ENCODE data around the gene ATF6B.

ATF6B gene

DNA sequence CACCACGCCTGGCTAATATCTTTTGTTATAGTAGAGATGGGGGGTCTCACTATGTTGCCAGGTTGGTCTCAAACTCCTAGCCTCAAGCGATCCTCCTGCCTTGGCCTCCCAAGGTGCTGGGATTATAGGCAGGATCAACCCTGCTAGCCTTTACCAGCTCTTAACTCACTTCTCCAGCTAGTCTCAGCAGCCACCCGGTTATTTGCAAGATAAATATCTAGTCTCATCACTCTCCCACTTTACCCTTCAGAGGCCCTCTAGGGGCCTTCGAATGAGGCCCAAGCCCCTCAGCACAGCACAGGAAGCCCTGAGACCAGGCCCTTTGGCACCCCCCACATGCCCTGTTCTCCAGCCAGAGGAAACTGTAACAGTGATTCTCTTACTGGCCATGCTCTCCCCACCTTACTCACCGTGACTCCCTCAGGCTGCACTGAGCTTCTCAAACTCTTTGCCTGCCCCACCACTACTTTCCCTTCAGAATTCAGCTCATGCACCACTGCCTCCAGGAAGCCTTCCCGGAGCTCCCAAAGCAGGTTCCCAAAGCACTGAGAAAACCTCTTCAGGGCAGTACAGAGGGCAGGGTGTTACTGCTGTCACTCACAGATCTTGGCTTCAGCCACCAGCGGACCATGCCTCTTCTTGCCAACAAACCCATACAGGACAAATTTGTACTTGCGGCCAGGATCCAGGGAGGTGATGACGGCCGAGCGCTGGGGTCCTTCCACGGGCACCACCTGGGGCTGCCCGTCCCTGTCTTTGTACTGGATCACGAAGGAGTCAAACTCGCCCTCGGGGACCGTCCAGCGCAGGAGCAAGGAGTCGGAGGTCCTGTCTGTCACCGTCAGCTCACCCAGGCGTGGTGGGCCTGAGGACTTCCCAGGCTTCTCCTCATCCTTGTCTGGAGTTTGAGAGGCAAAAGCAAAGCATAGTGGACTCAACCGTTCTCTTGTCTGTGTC, 44.0 kb downstream of the ATF6B start:
- DNase-seq (ENCODE audit: insufficient read length) (no peak), FAIRE-seq (no peak)
- TF ChIP-seq POLR2AphosphoS5 (IDR thresholded peaks at IDR 0.05; ENCODE audit: low read depth, low read length): no peak
- TF ChIP-seq TAF1 (IDR thresholded peaks at IDR 0.05; ENCODE audit: borderline replicate concordance, low read depth, low read length): no peak
- no peak for TF ChIP-seq POLR2A (IDR thresholded peaks at IDR 0.05; ENCODE audit: low read depth, low read length)

DNA sequence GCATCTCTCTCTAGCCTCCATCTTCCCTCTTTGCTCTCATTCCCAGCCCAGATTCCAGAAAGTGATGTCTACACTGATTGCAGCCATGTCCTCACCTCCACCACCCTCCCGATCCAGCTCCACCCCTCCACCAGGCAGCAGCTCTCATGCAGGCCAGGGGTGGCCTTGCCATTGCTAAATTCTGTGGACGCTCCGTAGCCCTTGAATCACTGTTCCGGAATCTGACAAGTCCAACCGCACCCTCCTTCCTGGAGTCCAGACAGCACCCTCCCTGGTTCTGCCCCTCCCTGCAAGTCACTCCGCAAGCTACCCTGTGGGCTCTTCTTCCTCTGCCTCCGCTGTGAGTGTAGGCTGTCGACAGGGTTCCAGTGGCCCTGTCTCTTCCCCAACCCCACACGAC, 45.1 kb downstream of the ATF6B start:
- DNase-seq (ENCODE audit: insufficient read length) (no peak), FAIRE-seq (no peak)
- TF ChIP-seq TAF1 (IDR thresholded peaks at IDR 0.05; ENCODE audit: borderline replicate concordance, low read depth, low read length) (no peak), POLR2A (IDR thresholded peaks at IDR 0.05; ENCODE audit: low read depth, low read length) (no peak)

- TF ChIP-seq TAF1 (IDR thresholded peaks at IDR 0.05; ENCODE audit: borderline replicate concordance, low read depth, low read length): no peak
- no peak for TF ChIP-seq POLR2A (IDR thresholded peaks at IDR 0.05; ENCODE audit: low read depth, low read length)
- TF ChIP-seq POLR2AphosphoS5 (IDR thresholded peaks at IDR 0.05; ENCODE audit: low read depth, low read length): no peak
- FAIRE-seq (no peak), DNase-seq (ENCODE audit: insufficient read length) (no peak)
Observed at GRCh38 chr6:32082478-32082877, 45.6 kb downstream of the ATF6B start.

- no peak for DNase-seq (ENCODE audit: insufficient read length)
- no peak for FAIRE-seq
- TF ChIP-seq POLR2A (IDR thresholded peaks at IDR 0.05; ENCODE audit: low read depth, low read length): no peak
- TF ChIP-seq TAF1 (IDR thresholded peaks at IDR 0.05; ENCODE audit: borderline replicate concordance, low read depth, low read length): no peak
- no peak for TF ChIP-seq POLR2AphosphoS5 (IDR thresholded peaks at IDR 0.05; ENCODE audit: low read depth, low read length)
Observed at GRCh38 chr6:32081168-32081990, 46.7 kb downstream of the ATF6B start.

DNA sequence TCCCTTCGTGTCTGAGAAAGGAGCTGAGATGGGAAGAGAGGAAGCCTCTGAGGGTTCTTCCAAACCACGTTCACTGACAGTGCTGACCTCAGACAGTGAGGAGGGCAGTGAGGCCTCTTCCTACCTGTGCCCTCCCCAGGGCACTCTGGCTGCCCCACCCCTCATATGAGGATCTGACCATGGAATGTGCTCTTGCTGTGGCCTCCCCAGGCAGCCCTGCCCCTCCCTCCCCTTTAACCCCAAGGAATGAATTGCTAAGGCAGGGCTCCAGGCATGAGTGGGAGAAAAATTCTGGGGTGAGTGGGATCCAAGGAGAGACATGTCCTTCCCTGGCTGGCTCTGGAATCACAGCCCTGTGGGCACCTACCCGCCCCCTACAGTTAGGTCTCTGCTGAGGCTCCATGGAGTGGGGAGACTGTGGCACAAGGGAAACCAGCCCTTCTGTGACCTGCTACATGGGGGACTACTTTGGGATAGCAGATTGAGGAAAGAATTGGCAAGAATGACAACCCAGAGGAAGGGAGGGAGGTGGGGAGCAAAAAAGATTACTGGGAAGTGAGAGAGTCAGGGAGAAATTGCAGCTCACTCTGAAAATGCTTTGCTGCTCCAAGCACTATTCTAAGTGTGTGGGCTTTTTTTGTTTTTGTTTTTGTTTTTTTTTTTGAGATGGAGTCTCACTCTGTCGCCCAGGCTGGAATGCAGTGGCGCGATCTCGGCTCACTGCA, 48.3 kb downstream of the ATF6B start:
- no peak for TF ChIP-seq POLR2AphosphoS5 (IDR thresholded peaks at IDR 0.05; ENCODE audit: low read depth, low read length)
- no peak for TF ChIP-seq POLR2A (IDR thresholded peaks at IDR 0.05; ENCODE audit: low read depth, low read length)
- TF ChIP-seq TAF1 (IDR thresholded peaks at IDR 0.05; ENCODE audit: borderline replicate concordance, low read depth, low read length): no peak
- DNase-seq (ENCODE audit: insufficient read length) (no peak), FAIRE-seq (no peak)

- TF ChIP-seq POLR2AphosphoS5 (IDR thresholded peaks at IDR 0.05; ENCODE audit: low read depth, low read length) (no peak), TAF1 (IDR thresholded peaks at IDR 0.05; ENCODE audit: borderline replicate concordance, low read depth, low read length) (no peak), POLR2A (IDR thresholded peaks at IDR 0.05; ENCODE audit: low read depth, low read length) (no peak)
- FAIRE-seq: no peak
- no peak for DNase-seq (ENCODE audit: insufficient read length)
Observed at GRCh38 chr6:32076321-32076809, 51.7 kb downstream of the ATF6B start.

DNA sequence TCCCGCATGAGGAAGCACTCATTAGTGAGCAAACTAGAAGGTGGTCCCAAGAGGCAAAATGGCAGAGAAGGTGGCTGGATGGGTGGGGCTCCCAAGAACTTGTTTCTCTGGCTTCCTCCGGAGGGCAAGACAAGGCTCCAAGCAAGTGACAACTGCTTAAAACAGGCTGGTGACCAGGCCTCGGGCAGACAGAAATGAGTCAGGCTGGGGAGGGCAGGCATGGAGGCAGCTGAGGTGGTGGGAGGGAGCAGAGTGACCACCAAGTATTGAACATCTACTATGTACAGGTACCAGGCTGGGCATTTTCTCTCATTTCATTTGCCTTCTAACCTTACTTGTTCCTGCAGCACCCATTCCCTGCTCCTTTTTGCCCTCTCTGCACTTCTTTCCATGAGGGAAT, 52.3 kb downstream of the ATF6B start:
- DNase-seq (ENCODE audit: insufficient read length) (no peak), FAIRE-seq (no peak)
- no peak for TF ChIP-seq POLR2A (IDR thresholded peaks at IDR 0.05; ENCODE audit: low read depth, low read length)
- no peak for TF ChIP-seq POLR2AphosphoS5 (IDR thresholded peaks at IDR 0.05; ENCODE audit: low read depth, low read length)
- TF ChIP-seq TAF1 (IDR thresholded peaks at IDR 0.05; ENCODE audit: borderline replicate concordance, low read depth, low read length): no peak

- no peak for FAIRE-seq
- DNase-seq (ENCODE audit: insufficient read length): no peak
- no peak for TF ChIP-seq POLR2AphosphoS5 (IDR thresholded peaks at IDR 0.05; ENCODE audit: low read depth, low read length)
- no peak for TF ChIP-seq TAF1 (IDR thresholded peaks at IDR 0.05; ENCODE audit: borderline replicate concordance, low read depth, low read length)
- TF ChIP-seq POLR2A (IDR thresholded peaks at IDR 0.05; ENCODE audit: low read depth, low read length): no peak
Observed at GRCh38 chr6:32074996-32075532, 53.0 kb downstream of the ATF6B start.

GRCh38 chr6:32073613-32074012, 54.4 kb downstream of the ATF6B start:
- FAIRE-seq (no peak), DNase-seq (ENCODE audit: insufficient read length) (no peak)
- TF ChIP-seq POLR2AphosphoS5 (IDR thresholded peaks at IDR 0.05; ENCODE audit: low read depth, low read length) (no peak), TAF1 (IDR thresholded peaks at IDR 0.05; ENCODE audit: borderline replicate concordance, low read depth, low read length) (no peak), POLR2A (IDR thresholded peaks at IDR 0.05; ENCODE audit: low read depth, low read length) (no peak)

- no peak for TF ChIP-seq POLR2A (IDR thresholded peaks at IDR 0.05; ENCODE audit: low read depth, low read length)
- TF ChIP-seq TAF1 (IDR thresholded peaks at IDR 0.05; ENCODE audit: borderline replicate concordance, low read depth, low read length): no peak
- TF ChIP-seq POLR2AphosphoS5 (IDR thresholded peaks at IDR 0.05; ENCODE audit: low read depth, low read length): no peak
- DNase-seq (ENCODE audit: insufficient read length) (no peak), FAIRE-seq (no peak)
Observed at GRCh38 chr6:32073101-32073500, 54.9 kb downstream of the ATF6B start.

All from GM12892 (cell line).